PC-3 (cell line): Measurements from ENCODE around the gene CEP63.

ENCODE experiments used
- CTCF ChIP-seq: fragments of 300-600 bp; sonication (generic); conservative IDR thresholded peaks from 2 replicates; pipeline ENCODE4 v1.5.1; 2017; ENCODE audit warnings: antibody characterized with exemption, low read depth, mild to moderate bottlenecking, low read length
- EZH2 ChIP-seq: fragments of 300-600 bp; sonication (generic); IDR thresholded peaks from one replicate; pipeline ENCODE4 v1.6.1; 2017; ENCODE audit warnings: antibody characterized with exemption, mild to moderate bottlenecking, low read length; ENCODE audit not compliant: unreplicated experiment
- EZH2phosphoT487 ChIP-seq: fragments of 300-600 bp; sonication (generic); IDR thresholded peaks from 2 replicates; pipeline ENCODE4 v1.6.1; 2018; ENCODE audit warnings: mild to moderate bottlenecking, antibody characterized with exemption, low read length, borderline replicate concordance

GRCh38 chr3:134463676-134464063, 22.2 kb upstream of the CEP63 start:
- TF ChIP-seq CTCF (no peak), EZH2phosphoT487 (no peak), EZH2 (no peak)
